CD4-positive, alpha-beta T cell (primary cell): ENCODE data around the gene SSBP2. TPM values are rescaled to one million over a fixed set of nuclear protein-coding genes. Genes with fewer than 3 reads are reported as not detected.

Experiments used
- ATAC-seq: fragments of 200-7000 bp; cut with Tn5 transposase; one replicate; pipeline ENCODE4 v1.10.0; 2022; ENCODE audit warnings: mild to moderate bottlenecking; ENCODE audit not compliant: poor library complexity
- CTCF ChIA-PET: fragments of 350-600 bp; sonication (Branson Sonifier 250); formaldehyde crosslinking; loops from one replicate; lab custom pipeline; 2021; ENCODE audit warnings: antibody characterized with exemption, inconsistent platforms; lab: Charles Lee
- POLR2A ChIA-PET: fragments of 350-600 bp; sonication (Branson Sonifier 250); formaldehyde crosslinking; loops from one replicate; lab custom pipeline; 2021; ENCODE audit warnings: antibody characterized with exemption, inconsistent platforms; lab: Charles Lee
- DNase-seq, 14 experiments: peaks; one replicate each; pipeline ENCODE4 v3.0.0-alpha.2; 2013 to 2020; ENCODE audit warnings: mixed read lengths in 2 of 14
- H3K27ac ChIP-seq, 2 donors: one replicate each; pipeline versions ENCODE4 v1.5.1 to v1.7.0; 2013; ENCODE audit warnings: low read length in 2 of 2, low read depth in 1 of 2, mild to moderate bottlenecking in 1 of 2
- H3K27me3 ChIP-seq, 2 experiments: 1 replicate in 1 of 2; 2 replicates in 1 of 2; pipeline versions ENCODE4 v1.6.1 to v1.7.0; 2013; ENCODE audit warnings: low read length in 2 of 2, control low read depth in 1 of 2, mild to moderate bottlenecking in 1 of 2, moderate library complexity in 1 of 2; ENCODE audit not compliant: insufficient read depth in 2 of 2, control insufficient read depth in 1 of 2
- H3K36me3 ChIP-seq: one replicate; pipeline ENCODE4 v1.6.1; 2013; ENCODE audit warnings: low read length, control low read depth; ENCODE audit not compliant: insufficient read depth
- H3K4me1 ChIP-seq: one replicate; pipeline ENCODE4 v1.6.1; 2013; ENCODE audit warnings: low read length, control low read depth; ENCODE audit not compliant: insufficient read depth
- H3K4me3 ChIP-seq: one replicate; pipeline ENCODE4 v1.5.1; 2013; ENCODE audit warnings: mild to moderate bottlenecking, low read length, moderate library complexity
- H3K9me3 ChIP-seq, 2 experiments: 1 replicate in 1 of 2; 2 replicates in 1 of 2; pipeline versions ENCODE4 v1.6.1 to v1.7.0; 2013; ENCODE audit warnings: low read length in 2 of 2, mild to moderate bottlenecking in 2 of 2, control low read depth in 1 of 2, moderate library complexity in 1 of 2; ENCODE audit not compliant: control insufficient read depth in 1 of 2, insufficient read depth in 1 of 2
- H3K27ac Mint-ChIP-seq: one replicate; pipeline ENCODE4 v1.8.0; 2020; ENCODE audit warnings: mixed read lengths
- H3K27me3 Mint-ChIP-seq: one replicate; pipeline ENCODE4 v1.8.0; 2021; ENCODE audit warnings: mixed read lengths
- H3K36me3 Mint-ChIP-seq: one replicate; pipeline ENCODE4 v1.8.0; 2021; ENCODE audit warnings: low read depth, mixed read lengths
- H3K4me1 Mint-ChIP-seq: one replicate; pipeline ENCODE4 v1.8.0; 2021; ENCODE audit warnings: low read depth, mixed read lengths
- H3K4me3 Mint-ChIP-seq: one replicate; pipeline ENCODE4 v1.8.0; 2020; ENCODE audit warnings: mild to moderate bottlenecking, mixed read lengths
- H3K9me3 Mint-ChIP-seq: one replicate; pipeline ENCODE4 v1.8.0; 2020; ENCODE audit warnings: mixed read lengths
- intact Hi-C, 2 experiments: fragments of 100-400 bp; cut with DNase I in 1 of 2; cut with micrococcal nuclease in 1 of 2; formaldehyde crosslinking; loops; one replicate each; pipeline versions ENCODE4 v1.15.1 to v1.9.0; 2023 to 2025; cut with DNase I, micrococcal nuclease
- total RNA-seq, 174 experiments: library from RNA in 2 of 174; stranded (reverse) in 2 of 174; gene quantifications; one replicate each; pipeline ENCODE4 v1.2.3 and lab custom pipeline; 2021 to 2026
- TF ChIP-seq, protein P1 (sequence below): fragments of 200-600 bp; IDR thresholded peaks from one replicate; pipeline ENCODE4 v1.8.0; 2022; ENCODE audit warnings: antibody characterized with exemption, mild to moderate bottlenecking

SSBP2 gene
- total RNA-seq, 2 experiments from 2014 or later, result 33.5 to 36.3 TPM

DNA sequence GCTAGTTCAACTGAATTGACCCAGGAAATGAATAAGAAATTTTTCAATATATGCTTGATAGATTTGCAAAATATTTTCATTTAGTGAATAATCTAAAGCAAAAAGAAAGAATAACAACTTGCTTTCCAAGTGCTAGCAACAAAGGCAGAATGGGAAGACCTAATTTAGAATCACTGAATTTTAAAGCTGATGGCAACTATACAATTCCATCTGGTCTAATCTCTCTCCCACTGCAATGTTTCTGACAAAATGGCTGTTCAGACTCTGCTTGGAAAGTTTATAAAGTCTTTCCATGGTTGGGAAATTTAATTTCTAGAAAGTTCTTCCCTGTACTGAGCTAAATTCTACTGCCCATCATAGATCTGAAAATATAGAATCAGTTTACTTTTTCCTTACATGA is 281.2 kb downstream of the SSBP2 start:
- Histone ChIP-seq H3K4me3 (no peak overlapping the region), H3K4me1 (no peaks in the 10 kb centered on the region), H3K36me3 (peaks cover 15% of the 10 kb centered on the region), H3K27ac (no peak overlapping the region), H3K9me3 (no peaks in the 10 kb centered on the region), H3K27me3 (no peaks in the 10 kb centered on the region)
- H3K4me3 Mint-ChIP-seq, result no peak overlapping the region
- ChIA-PET CTCF (no interaction called here), POLR2A (no interaction called here)
- H3K27ac Mint-ChIP-seq, result no peak overlapping the region
- H3K27me3 Mint-ChIP-seq, result no peaks in the 10 kb centered on the region
- intact Hi-C loops, result no loop called here
- H3K4me1 Mint-ChIP-seq, result no peaks in the 10 kb centered on the region
- peaks cover 43% of the 10 kb centered on the region for H3K36me3 Mint-ChIP-seq
- TF ChIP-seq, protein P1, sequence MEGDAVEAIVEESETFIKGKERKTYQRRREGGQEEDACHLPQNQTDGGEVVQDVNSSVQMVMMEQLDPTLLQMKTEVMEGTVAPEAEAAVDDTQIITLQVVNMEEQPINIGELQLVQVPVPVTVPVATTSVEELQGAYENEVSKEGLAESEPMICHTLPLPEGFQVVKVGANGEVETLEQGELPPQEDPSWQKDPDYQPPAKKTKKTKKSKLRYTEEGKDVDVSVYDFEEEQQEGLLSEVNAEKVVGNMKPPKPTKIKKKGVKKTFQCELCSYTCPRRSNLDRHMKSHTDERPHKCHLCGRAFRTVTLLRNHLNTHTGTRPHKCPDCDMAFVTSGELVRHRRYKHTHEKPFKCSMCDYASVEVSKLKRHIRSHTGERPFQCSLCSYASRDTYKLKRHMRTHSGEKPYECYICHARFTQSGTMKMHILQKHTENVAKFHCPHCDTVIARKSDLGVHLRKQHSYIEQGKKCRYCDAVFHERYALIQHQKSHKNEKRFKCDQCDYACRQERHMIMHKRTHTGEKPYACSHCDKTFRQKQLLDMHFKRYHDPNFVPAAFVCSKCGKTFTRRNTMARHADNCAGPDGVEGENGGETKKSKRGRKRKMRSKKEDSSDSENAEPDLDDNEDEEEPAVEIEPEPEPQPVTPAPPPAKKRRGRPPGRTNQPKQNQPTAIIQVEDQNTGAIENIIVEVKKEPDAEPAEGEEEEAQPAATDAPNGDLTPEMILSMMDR, result no peak
- DNase-seq, result no peak
- H3K9me3 Mint-ChIP-seq, result no peaks in the 10 kb centered on the region
- no peak for ATAC-seq

DNA sequence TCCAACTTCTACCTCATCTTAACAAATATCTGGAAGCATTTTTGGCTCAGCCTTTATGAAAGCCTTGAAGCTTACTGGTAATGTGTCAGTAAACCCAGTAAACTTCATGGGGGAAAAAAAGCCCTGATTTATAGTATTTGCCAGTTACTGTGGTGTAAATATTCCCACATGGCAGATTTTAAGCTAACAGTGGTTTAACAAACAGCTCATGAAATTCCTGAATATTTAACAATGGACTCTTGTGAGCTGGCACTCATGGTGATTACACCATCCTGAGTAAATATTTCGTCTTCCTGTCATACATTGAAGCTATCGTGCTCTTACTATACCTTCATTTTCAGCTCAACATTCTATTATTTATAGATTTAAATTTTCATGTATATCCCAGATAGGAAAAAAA is 300.0 kb downstream of the SSBP2 start:
- Histone ChIP-seq H3K36me3 (peaks cover 4% of the 10 kb centered on the region), H3K27ac (no peak overlapping the region), H3K4me1 (no peaks in the 10 kb centered on the region), H3K4me3 (no peak overlapping the region), H3K9me3 (no peaks in the 10 kb centered on the region), H3K27me3 (no peaks in the 10 kb centered on the region)
- Mint-ChIP-seq H3K4me3 (no peak overlapping the region), H3K9me3 (no peaks in the 10 kb centered on the region), H3K27ac (no peak overlapping the region), H3K36me3 (peaks cover 55% of the 10 kb centered on the region), H3K4me1 (no peaks in the 10 kb centered on the region), H3K27me3 (no peaks in the 10 kb centered on the region)
- ATAC-seq (no peak), DNase-seq (no peak)
- intact Hi-C loops, result no loop called here
- POLR2A ChIA-PET, result no interaction called here
- CTCF ChIA-PET, result interaction anchor here (1.4 kb wide), 1 partner anchor 8 kb away, joined by 3 read pairs; no protein-coding TSS in a partner anchor
- TF ChIP-seq, protein P1, result no peak

- H3K27me3 Mint-ChIP-seq, result no peaks in the 10 kb centered on the region
- ChIA-PET CTCF (no interaction called here), POLR2A (no interaction called here)
- Histone ChIP-seq H3K4me3 (no peak overlapping the region), H3K36me3 (no peaks in the 10 kb centered on the region), H3K27me3 (no peaks in the 10 kb centered on the region), H3K27ac (no peak overlapping the region), H3K9me3 (no peaks in the 10 kb centered on the region), H3K4me1 (no peaks in the 10 kb centered on the region)
- H3K4me1 Mint-ChIP-seq, result no peaks in the 10 kb centered on the region
- DNase-seq, result no peak
- ATAC-seq, result no peak
- H3K36me3 Mint-ChIP-seq, result peaks cover 33% of the 10 kb centered on the region
- no peak overlapping the region for H3K27ac Mint-ChIP-seq
- TF ChIP-seq, protein P1, result no peak
- H3K4me3 Mint-ChIP-seq, result no peak overlapping the region
- no peaks in the 10 kb centered on the region for H3K9me3 Mint-ChIP-seq
- intact Hi-C loops, result no loop called here
Observed at GRCh38 chr5:81435023-81435422, 315.9 kb downstream of the SSBP2 start.
